HUDEP-2 (cell line): ENCODE data around the gene DHODH.
"Not testable (repeated sequence)": the region's sequence is repeated elsewhere in the genome, so short reads cannot be mapped to it uniquely, and the experiment has no call there.

Experiments used
- DNase-seq, 76 experiments: peaks; one replicate each; lab custom pipeline; 2025; ENCODE audit not compliant: unreplicated experiment in 76 of 76; lab: John Stamatoyannopoulos, UW

The DHODH gene

GRCh38 chr16:72050769-72051464 lies 42.4 kb downstream of the DHODH start:
- DNase-seq = no peak

- DNase-seq = no peak
Observed at GRCh38 chr16:72051818-72052217, 43.3 kb downstream of the DHODH start.

DNA sequence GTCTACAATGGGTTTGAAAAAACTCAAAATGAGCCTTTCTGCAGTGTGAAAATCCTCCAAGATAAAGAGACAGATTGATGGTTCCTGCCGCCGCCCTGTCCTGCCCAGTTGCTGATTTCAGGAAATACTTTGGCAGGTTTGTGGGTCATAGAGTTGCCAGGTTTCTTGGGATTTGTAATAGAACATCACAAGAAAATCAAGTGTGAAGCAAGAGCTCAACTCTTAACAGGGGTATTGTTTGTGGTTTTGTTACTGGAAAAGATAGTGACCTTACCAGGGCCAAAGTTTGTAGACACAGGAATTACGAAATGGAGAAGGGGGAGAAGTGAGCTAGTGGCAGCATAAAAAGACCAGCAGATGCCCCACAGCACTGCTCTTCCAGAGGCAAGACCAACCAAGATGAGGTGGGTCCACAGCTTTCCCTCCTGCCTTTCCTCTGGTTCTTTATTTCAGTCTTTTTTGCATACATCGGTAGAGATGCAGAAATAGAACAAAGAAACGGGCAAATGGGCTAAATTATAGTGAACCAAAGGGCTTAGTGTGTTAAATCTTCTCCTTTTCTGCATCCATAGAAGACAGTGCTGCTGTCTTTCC lies 45.8 kb downstream of the DHODH start, which contains the start of gene HP:
TSS of gene HP (plus strand) at position 252 of the 594 bp plus-strand sequence. CDS start at position 400, 148 bp downstream.
- not testable (repeated sequence) for DNase-seq

- DNase-seq = no peak
Observed at GRCh38 chr16:72055911-72056310, 47.4 kb downstream of the DHODH start.

DNA sequence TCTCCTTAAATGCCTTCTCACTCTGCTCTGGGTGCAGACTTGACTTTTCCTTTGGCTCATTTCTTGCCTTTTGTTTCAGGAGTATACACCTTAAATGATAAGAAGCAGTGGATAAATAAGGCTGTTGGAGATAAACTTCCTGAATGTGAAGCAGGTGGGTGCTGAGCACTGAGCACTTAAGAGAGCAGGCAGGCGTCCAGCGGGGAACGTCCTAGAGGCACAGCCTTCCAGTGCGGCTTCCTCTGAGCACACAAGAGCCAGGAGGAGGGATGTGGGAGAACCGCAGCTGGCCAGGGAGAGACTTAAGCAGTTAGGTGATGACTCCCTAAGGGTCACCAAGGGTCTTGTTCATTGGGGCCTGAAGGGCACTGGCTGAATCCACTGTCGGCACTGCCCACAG lies 48.8 kb downstream of the DHODH start:
- DNase-seq = not testable (repeated sequence)

GRCh38 chr16:72059060-72059459 lies 50.5 kb downstream of the DHODH start:
- not testable (repeated sequence) for DNase-seq

- no peak for DNase-seq
Observed at GRCh38 chr16:72060405-72060804, 51.9 kb downstream of the DHODH start.

DNA sequence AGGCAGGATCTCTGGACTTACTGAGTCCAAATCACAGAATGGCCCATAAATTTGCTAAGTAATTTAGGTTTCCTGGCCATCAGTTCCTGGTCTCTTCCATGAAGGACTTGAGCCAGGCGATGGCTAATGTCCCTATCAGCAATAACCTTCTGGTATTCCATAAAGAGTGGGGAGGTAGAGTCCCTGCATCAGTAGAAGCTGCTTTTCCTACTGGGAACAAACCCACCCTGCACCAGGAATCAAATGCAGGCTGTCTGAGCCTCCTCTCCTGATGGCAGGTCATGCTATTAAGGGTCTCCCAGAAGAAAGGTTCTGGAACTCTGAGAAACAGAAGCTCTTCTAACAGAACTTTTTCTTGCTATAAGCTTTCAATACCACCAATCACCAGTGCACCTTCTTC lies 53.0 kb downstream of the DHODH start:
- no peak for DNase-seq

GRCh38 chr16:72064361-72064894 lies 55.9 kb downstream of the DHODH start:
- no peak for DNase-seq

- DNase-seq = peak in 27 of 76 experiments; percentile 1 to 53 (median 26)
Observed at GRCh38 chr16:72066747-72067146, 58.2 kb downstream of the DHODH start.

DNA sequence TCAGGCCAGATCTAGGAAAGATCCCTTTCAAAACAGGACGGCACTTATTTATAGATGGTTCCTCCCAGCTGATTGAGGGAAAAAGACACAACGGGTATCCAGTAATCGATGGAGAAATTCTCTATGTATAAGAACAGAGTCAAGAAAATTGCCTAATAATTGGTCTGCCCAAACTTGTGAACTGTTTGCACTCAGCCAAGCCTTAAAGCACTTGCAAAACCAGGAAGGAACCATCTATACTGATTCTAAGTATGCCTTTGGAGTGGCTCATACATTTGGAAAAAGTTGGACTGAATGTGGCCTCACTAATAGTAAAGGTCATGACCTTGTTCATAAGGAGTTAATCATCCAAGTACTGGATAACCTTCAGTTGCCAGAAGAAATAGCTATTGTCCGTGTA lies 60.4 kb downstream of the DHODH start:
- no peak for DNase-seq

DNA sequence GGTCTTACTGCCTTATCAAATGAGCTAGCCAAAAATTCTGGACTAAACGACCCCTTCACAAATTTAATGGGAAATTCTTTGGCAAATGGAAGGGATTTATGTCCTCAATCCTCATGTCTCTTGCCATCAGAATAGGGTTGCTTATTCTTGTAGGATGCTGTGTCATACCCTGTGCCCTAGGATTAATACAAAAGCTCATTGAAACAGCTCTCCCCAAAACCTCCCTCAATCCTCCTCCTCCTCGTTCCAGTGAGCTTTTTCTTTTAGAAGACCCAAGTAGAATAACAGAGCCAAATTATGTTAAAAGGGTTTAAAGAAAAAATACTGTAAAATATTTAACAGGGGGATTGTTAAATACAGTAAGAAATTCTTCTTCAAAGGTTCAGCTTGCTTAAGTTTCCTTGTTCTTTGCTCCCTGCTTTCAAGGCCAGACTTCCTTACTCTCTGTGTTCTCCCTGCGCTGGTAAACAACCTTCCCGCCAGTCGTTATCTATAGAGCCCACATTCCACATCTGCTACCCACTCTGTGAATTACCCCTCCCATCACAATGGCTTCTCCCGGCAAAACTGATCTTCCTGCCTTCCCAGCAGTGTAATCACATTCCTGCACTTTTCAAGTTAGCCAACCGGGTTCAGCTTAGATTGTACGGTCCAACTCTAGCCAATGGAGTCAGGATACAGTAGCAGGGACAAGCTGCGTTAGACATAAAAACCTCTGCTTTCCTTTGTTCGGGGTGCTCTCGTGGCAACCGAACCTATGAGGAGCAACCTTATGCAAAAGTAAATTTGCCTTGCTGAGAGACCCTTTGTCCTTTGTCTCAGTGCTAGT lies 64.2 kb downstream of the DHODH start:
- no peak for DNase-seq

- no peak for DNase-seq
Observed at GRCh38 chr16:72073560-72074230, 65.2 kb downstream of the DHODH start.

GRCh38 chr16:72075067-72075466 lies 66.5 kb downstream of the DHODH start:
- DNase-seq = not testable (repeated sequence)
